H1 (cell line): ENCODE results near the gene SAG. TPM values are rescaled to one million over a fixed set of nuclear protein-coding genes. Genes with fewer than 3 reads are reported as not detected.

Experiments
- CTCF ChIA-PET: fragments of 300-600 bp; sonication (Branson Sonifier 250); formaldehyde crosslinking; loops from one replicate; lab custom pipeline; 2021; ENCODE audit not compliant: partially characterized antibody; lab: Charles Lee
- POLR2A ChIA-PET: fragments of 300-600 bp; sonication (Branson Sonifier 250); formaldehyde crosslinking; loops from one replicate; lab custom pipeline; 2021; ENCODE audit warnings: inconsistent platforms; ENCODE audit not compliant: partially characterized antibody; lab: Charles Lee
- DNase-seq, 2 experiments: peaks; one replicate each; pipeline versions ENCODE4 v3.0.0 to v3.0.0-alpha.2; 2010 to 2022; ENCODE audit warnings: low spot score in 2 of 2, low read depth in 1 of 2, mixed read lengths in 1 of 2
- FAIRE-seq: peaks from 2 replicates; lab custom pipeline; 2011; peaks lifted over from hg19 to GRCh38; lab: Jason Lieb, UNC
- H2AFZ ChIP-seq: 2 replicates; pipeline ENCODE4 v1.8.1; 2012; ENCODE audit warnings: low read length, inconsistent platforms
- H2AK5ac ChIP-seq: 2 replicates; pipeline ENCODE4 v1.6.1; 2013; ENCODE audit warnings: low read depth, low read length
- H2BK120ac ChIP-seq: replicated peaks from 2 replicates; pipeline ENCODE3; 2013; ENCODE audit warnings: low read depth, low read length, inconsistent platforms
- H2BK12ac ChIP-seq: 2 replicates; pipeline ENCODE4 v1.6.1; 2013; ENCODE audit warnings: low read depth, low read length
- H2BK15ac ChIP-seq: 2 replicates; pipeline ENCODE4 v1.6.1; 2013; ENCODE audit warnings: low read length
- H2BK20ac ChIP-seq: 2 replicates; pipeline ENCODE4 v1.6.1; 2013; ENCODE audit warnings: low read length
- H2BK5ac ChIP-seq: 2 replicates; pipeline ENCODE4 v1.6.1; 2013; ENCODE audit warnings: low read depth, low read length
- H3K14ac ChIP-seq: 2 replicates; pipeline ENCODE4 v1.6.1; 2013; ENCODE audit warnings: inconsistent platforms; ENCODE audit not compliant: insufficient read length
- H3K18ac ChIP-seq: 2 replicates; pipeline ENCODE4 v1.6.1; 2013; ENCODE audit warnings: low read length; ENCODE audit errors: extremely low read depth
- H3K23ac ChIP-seq: 2 replicates; pipeline ENCODE4 v1.6.1; 2013; ENCODE audit warnings: inconsistent platforms; ENCODE audit not compliant: insufficient read length
- H3K23me2 ChIP-seq: 2 replicates; pipeline ENCODE4 v1.6.1; 2013; ENCODE audit warnings: low read depth, low read length
- H3K27ac ChIP-seq: 2 replicates; pipeline ENCODE4 v1.6.1; 2011; ENCODE audit warnings: low read depth, low read length, inconsistent platforms
- H3K27me3 ChIP-seq, 4 experiments: replicated peaks in 1 of 4; 1 replicate in 1 of 4; 2 replicates in 3 of 4; pipeline versions ENCODE4 v1.6.1 to v1.8.1; 2011 to 2013; ENCODE audit warnings: low read length in 3 of 4, mild to moderate bottlenecking in 3 of 4, inconsistent platforms in 2 of 4, mixed read lengths in 2 of 4, moderate library complexity in 1 of 4; ENCODE audit not compliant: control insufficient read depth in 3 of 4, insufficient read depth in 3 of 4; ENCODE audit errors: extremely low read depth in 1 of 4
- H3K36me3 ChIP-seq, 4 experiments: 2 replicates each; pipeline versions ENCODE4 v1.6.1 to v1.8.1; 2011 to 2013; ENCODE audit warnings: mild to moderate bottlenecking in 4 of 4, low read length in 3 of 4, moderate library complexity in 2 of 4, control low read depth in 1 of 4, inconsistent platforms in 1 of 4; ENCODE audit not compliant: insufficient read depth in 4 of 4, control insufficient read depth in 2 of 4
- H3K4ac ChIP-seq: replicated peaks from 2 replicates; pipeline ENCODE3; 2013; ENCODE audit warnings: low read length, low read depth, mixed read lengths, inconsistent platforms; ENCODE audit not compliant: insufficient read length
- H3K4me1 ChIP-seq, 4 experiments: replicated peaks in 1 of 4; 1 replicate in 1 of 4; 2 replicates in 3 of 4; pipeline versions ENCODE4 v1.6.1 to v1.8.1; 2011 to 2013; ENCODE audit warnings: low read length in 3 of 4, inconsistent platforms in 2 of 4, mixed read lengths in 1 of 4; ENCODE audit not compliant: insufficient read depth in 4 of 4, control insufficient read depth in 3 of 4
- H3K4me2 ChIP-seq, 2 experiments: 2 replicates each; pipeline versions ENCODE4 v1.6.1 to v1.8.1; 2011 to 2013; ENCODE audit warnings: low read depth in 2 of 2, low read length in 2 of 2, control low read depth in 1 of 2, inconsistent platforms in 1 of 2, mild to moderate bottlenecking in 1 of 2; ENCODE audit not compliant: insufficient read depth in 1 of 2
- H3K4me3 ChIP-seq, 4 experiments: fragments of 200-600, 300-600 bp in 1 of 4; sonication (generic), shearing (Covaris generic), sonication (Bioruptor Twin) in 1 of 4; 2 replicates each; pipeline versions ENCODE4 v1.5.1 to v1.8.1; 2011 to 2016; ENCODE audit warnings: low read length in 4 of 4, low read depth in 3 of 4, control low read depth in 2 of 4, inconsistent platforms in 2 of 4, mild to moderate bottlenecking in 2 of 4, mixed read lengths in 1 of 4, moderate library complexity in 1 of 4; ENCODE audit not compliant: insufficient read depth in 2 of 4; ENCODE audit errors: extremely low read depth in 1 of 4
- H3K56ac ChIP-seq: replicated peaks from 2 replicates; pipeline ENCODE3; 2013; ENCODE audit warnings: low read depth, mild to moderate bottlenecking, mixed read lengths, low read length, inconsistent platforms; ENCODE audit not compliant: insufficient read length
- H3K79me1 ChIP-seq: 2 replicates; pipeline ENCODE4 v1.6.1; 2013; ENCODE audit warnings: low read depth, low read length, control low read depth
- H3K79me2 ChIP-seq, 2 experiments: 2 replicates each; pipeline versions ENCODE4 v1.6.1 to v1.8.1; 2012 to 2013; ENCODE audit warnings: low read length in 2 of 2, mild to moderate bottlenecking in 2 of 2, inconsistent platforms in 1 of 2; ENCODE audit not compliant: insufficient read depth in 2 of 2, control insufficient read depth in 1 of 2
- H3K9ac ChIP-seq, 4 experiments: replicated peaks in 1 of 4; 1 replicate in 1 of 4; 2 replicates in 3 of 4; pipeline versions ENCODE4 v1.6.1 to v1.8.1; 2011 to 2013; ENCODE audit warnings: low read depth in 3 of 4, low read length in 3 of 4, control low read depth in 2 of 4, mild to moderate bottlenecking in 2 of 4, moderate library complexity in 2 of 4, inconsistent platforms in 1 of 4; ENCODE audit errors: extremely low read depth in 1 of 4
- H3K9me3 ChIP-seq, 2 experiments: 2 replicates each; pipeline versions ENCODE4 v1.6.1 to v1.8.1; 2012 to 2013; ENCODE audit warnings: mild to moderate bottlenecking in 2 of 2, moderate library complexity in 2 of 2, control low read depth in 1 of 2, inconsistent platforms in 1 of 2, low read depth in 1 of 2, low read length in 1 of 2, mixed read lengths in 1 of 2; ENCODE audit not compliant: insufficient read depth in 2 of 2
- H4K20me1 ChIP-seq, 2 experiments: replicated peaks in 1 of 2; 2 replicates each; pipeline versions ENCODE3 to v1.8.1; 2011 to 2013; ENCODE audit warnings: inconsistent platforms in 2 of 2, low read length in 2 of 2, mild to moderate bottlenecking in 1 of 2; ENCODE audit not compliant: insufficient read depth in 2 of 2, control insufficient read depth in 1 of 2
- H4K5ac ChIP-seq: 2 replicates; pipeline ENCODE4 v1.6.1; 2013; ENCODE audit warnings: low read length, low read depth, mixed read lengths, inconsistent platforms; ENCODE audit not compliant: insufficient read length
- H4K8ac ChIP-seq: 2 replicates; pipeline ENCODE4 v1.8.0; 2013; ENCODE audit warnings: mild to moderate bottlenecking, moderate library complexity, low read length, inconsistent platforms; ENCODE audit not compliant: insufficient read depth; ENCODE audit errors: extremely low read depth
- H4K91ac ChIP-seq: replicated peaks from 2 replicates; pipeline ENCODE3; 2013; ENCODE audit warnings: low read length, mixed read lengths, inconsistent platforms; ENCODE audit not compliant: insufficient read length
- GTF2F1 ChIP-seq: IDR thresholded peaks from 2 replicates; pipeline ENCODE4 v1.6.1; 2012; ENCODE audit warnings: low read depth, low read length, improper control_type of control experiment, borderline replicate concordance
- JUND ChIP-seq: IDR thresholded peaks from 2 replicates; pipeline ENCODE4 v1.6.1; 2011; ENCODE audit warnings: mild to moderate bottlenecking, improper control_type of control experiment, low read length
- MAFK ChIP-seq: IDR thresholded peaks from 2 replicates; pipeline ENCODE4 v1.6.1; 2012; ENCODE audit warnings: low read depth, mild to moderate bottlenecking, improper control_type of control experiment, low read length
- RBBP5 ChIP-seq: IDR thresholded peaks from 2 replicates; pipeline ENCODE4 v1.7.1; 2012; ENCODE audit warnings: low read depth, mild to moderate bottlenecking, inconsistent platforms, low read length, moderate library complexity, borderline replicate concordance
- SIN3A ChIP-seq, 2 experiments: IDR thresholded peaks in 1 of 2; conservative IDR thresholded peaks in 1 of 2; 2 replicates each; pipeline ENCODE4 v1.6.1; 2011 to 2012; ENCODE audit warnings: low read length in 2 of 2, improper control_type of control experiment in 1 of 2, low read depth in 1 of 2, mild to moderate bottlenecking in 1 of 2
- SP2 ChIP-seq: IDR thresholded peaks from 2 replicates; pipeline ENCODE4 v1.6.1; 2012; ENCODE audit warnings: mild to moderate bottlenecking, low read length, inconsistent platforms
- YY1 ChIP-seq: IDR thresholded peaks from 2 replicates; pipeline ENCODE4 v1.6.1; 2011; ENCODE audit warnings: low read depth, mild to moderate bottlenecking, low read length
- WGBS, 2 experiments: shearing (Covaris generic) in 1 of 2; methylation state at CpG; one replicate each; pipeline versions ENCODE4 v1.1.6 to v1.1.7; 2013 to 2015; ENCODE audit warnings: low lambda C conversion rate in 2 of 2, mixed read lengths in 2 of 2, inconsistent platforms in 1 of 2, low coverage in 1 of 2, missing lambda C conversion rate in 1 of 2; ENCODE audit not compliant: insufficient replicate concordance in 2 of 2, insufficient coverage in 1 of 2, insufficient read length in 1 of 2; ENCODE audit errors: extremely low coverage in 1 of 2, missing lambda C conversion rate in 1 of 2; 5-methylcytosine and 5-hydroxymethylcytosine counted together
- polyA plus RNA-seq, 7 experiments: library from polyadenylated mRNA; depleted of rRNA in 3 of 7; stranded (reverse) in 5 of 7; unstranded in 2 of 7; fragments of >200 nt in 5 of 7; fragments of 200-250 nt in 2 of 7; gene quantifications; 1 replicate in 5 of 7; 2 replicates in 1 of 7; 4 replicates in 1 of 7; pipeline versions ENCODE4 v1.2.1 to v1.2.3, GENCODE V29; 2011 to 2013; ENCODE audit warnings: missing spikeins in 2 of 7, mixed read lengths in 2 of 7
- total RNA-seq: library from RNA; stranded (reverse); fragmentation: NEBNext Ultra II Directional; extraction: Animal tissue kit (Norgen Biotek cat#: 25700); gene quantifications from 2 replicates; pipeline ENCODE4 v1.2.1, GENCODE V29; 2021

Gene SAG
- total and polyA plus RNA-seq, 2 of the 8 experiments (the other 6 are each of a cell fraction or from before 2014, with no cell fraction given), result not detected

DNA sequence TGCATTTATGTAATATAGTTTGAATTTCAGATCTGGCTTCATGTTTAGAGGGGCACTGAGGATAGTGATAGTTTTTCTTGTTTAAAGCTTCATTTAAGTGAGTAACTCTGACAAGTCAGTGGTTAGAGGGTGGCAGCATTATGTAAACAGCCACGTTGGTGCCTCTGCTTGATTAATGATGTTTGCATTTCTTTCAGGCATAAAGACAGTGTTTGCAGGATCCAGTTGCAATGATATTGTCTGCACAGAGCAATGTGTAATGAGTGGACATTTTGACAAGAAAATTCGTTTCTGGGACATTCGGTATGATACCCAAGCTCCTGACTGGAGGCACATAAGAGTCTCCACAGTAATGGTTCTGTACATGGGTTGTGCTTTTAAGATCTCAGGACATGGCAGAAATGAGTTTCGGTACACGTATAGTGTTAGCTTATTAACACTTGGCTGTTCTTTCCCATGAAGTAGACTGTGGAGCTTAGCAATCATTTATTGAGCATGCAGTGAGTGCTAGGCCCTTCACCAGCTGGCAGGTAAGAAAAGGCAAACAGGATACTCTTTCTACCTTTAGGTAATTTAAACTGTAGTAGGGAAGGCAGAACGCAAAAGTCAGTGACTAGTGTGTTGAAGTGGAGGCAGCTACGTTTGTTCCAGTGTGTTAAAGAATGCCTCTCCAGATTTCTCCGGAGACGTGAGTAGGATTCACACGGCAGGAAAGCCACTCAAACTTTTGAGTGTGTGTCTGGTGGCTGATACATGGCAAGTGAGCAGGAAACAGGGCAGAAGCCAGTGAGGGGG lies 17.4 kb upstream of the SAG start:
- ChIA-PET CTCF (interaction anchor here (0.5 to 0.6 kb wide), 2 partner anchors 21 to 472 kb away, joined by 3 to 4 read pairs; no protein-coding TSS in a partner anchor), POLR2A (interaction anchor here (1.3 to 2.7 kb wide), 2 partner anchors 9 to 15 kb away, joined by 3 to 9 read pairs; no protein-coding TSS in a partner anchor)
- no peak for FAIRE-seq

More for the DNA sequence above, 17.4 kb upstream of the SAG start:
- Histone ChIP-seq H3K4me1 (no peaks in the 10 kb centered on the region), H2AFZ (no peak overlapping the region), H4K20me1 (peaks cover 4 to 8% of the 10 kb centered on the region in 2 experiments), H2BK5ac (no peak overlapping the region), H2BK15ac (no peak overlapping the region), H3K79me2 (peaks cover 0 to 3% of the 10 kb centered on the region in 2 experiments; a peak in 1 of 4 replicates), H3K4me3 (no peak overlapping the region), H3K9me3 (no peaks in the 10 kb centered on the region), H3K4me2 (no peak overlapping the region), H4K8ac (no peak overlapping the region), H3K23me2 (no peaks in the 10 kb centered on the region), H2BK12ac (no peak overlapping the region), H2AK5ac (no peak overlapping the region), H3K79me1 (no peaks in the 10 kb centered on the region), H3K4ac (no peak overlapping the region), H3K36me3 (peaks cover 43 to 86% (median 73%) of the 10 kb centered on the region in 4 experiments), H4K91ac (no peak overlapping the region), H3K9ac (no peak overlapping the region), H3K23ac (no peak overlapping the region), H3K56ac (no peak overlapping the region), H2BK20ac (no peak overlapping the region), H4K5ac (no peak overlapping the region), H3K27ac (no peak overlapping the region), H2BK120ac (no peak overlapping the region), H3K18ac (no peak overlapping the region), H3K27me3 (no peaks in the 10 kb centered on the region), H3K14ac (no peak overlapping the region)
- TF ChIP-seq YY1, result no peak
- no peak for TF ChIP-seq SIN3A (conservative IDR thresholded peaks at IDR 0.05 in 1 of 2, IDR thresholded peaks at IDR 0.05 in 1 of 2; ENCODE audit: low read depth in 1 of 2, low read length in 2 of 2)
- TF ChIP-seq JUND, result no peak
- TF ChIP-seq MAFK, result no peak
- TF ChIP-seq GTF2F1, result no peak
- TF ChIP-seq RBBP5, result no peak
- TF ChIP-seq SP2, result no peak
- 92% methylated on average over 10 of the region's 10 CpGs; no CpG with 5 or more reads in 1 of the 2 experiments for WGBS, 2 experiments
- DNase-seq, result no peak
